Activated naive CD4-positive, alpha-beta T cell treated with anti-CD3 and anti-CD28 coated beads, Interleukin-2, amount 10 ng/mL, durations not matched to agents 7 days and 5 days (primary cell): ENCODE measurements around the gene CEP170B.

Source experiments
- CTCF ChIA-PET: fragments of 350-600 bp; sonication (Branson Sonifier 250); formaldehyde crosslinking; loops from one replicate; lab custom pipeline; 2021; ENCODE audit warnings: antibody characterized with exemption; lab: Charles Lee
- DNase-seq: peaks from one replicate; pipeline ENCODE4 v3.0.0-alpha.2; 2020
- H3K27ac Mint-ChIP-seq: one replicate; pipeline ENCODE4 v1.8.0; 2021; ENCODE audit warnings: mild to moderate bottlenecking, moderate library complexity, mixed read lengths
- H3K27me3 Mint-ChIP-seq: one replicate; pipeline ENCODE4 v1.8.0; 2021; ENCODE audit warnings: mild to moderate bottlenecking, mixed read lengths
- H3K36me3 Mint-ChIP-seq: one replicate; pipeline ENCODE4 v1.8.0; 2021; ENCODE audit warnings: mixed read lengths
- H3K4me1 Mint-ChIP-seq: one replicate; pipeline ENCODE4 v1.8.0; 2021; ENCODE audit warnings: mixed read lengths
- H3K4me3 Mint-ChIP-seq: one replicate; pipeline ENCODE4 v1.8.0; 2021; ENCODE audit warnings: mild to moderate bottlenecking, moderate library complexity, mixed read lengths
- H3K9me3 Mint-ChIP-seq: one replicate; pipeline ENCODE4 v1.8.0; 2021; ENCODE audit warnings: mixed read lengths

CEP170B gene

DNA sequence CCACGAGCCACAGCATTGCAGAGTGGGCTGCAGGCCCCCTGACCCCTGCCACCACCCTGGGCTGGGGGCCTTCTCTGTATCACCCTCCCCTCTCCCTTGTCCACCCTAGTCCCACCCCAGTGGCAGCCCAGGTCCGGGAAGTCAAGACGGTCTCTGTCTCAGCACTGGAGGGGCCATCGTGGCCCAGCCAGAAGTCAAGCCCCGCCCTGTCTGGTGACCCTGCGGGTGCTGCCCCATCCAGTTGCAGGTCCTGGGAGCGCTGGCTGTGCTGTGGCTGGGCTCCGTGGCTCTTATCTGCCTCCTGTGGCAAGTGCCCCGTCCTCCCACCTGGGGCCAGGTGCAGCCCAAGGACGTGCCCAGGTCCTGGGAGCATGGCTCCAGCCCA is 62.4 kb downstream of the CEP170B start:
- CTCF ChIA-PET = no interaction called here
- DNase-seq = no peak
- no peak overlapping the region for H3K27ac Mint-ChIP-seq
- H3K36me3 Mint-ChIP-seq = no peaks in the 10 kb centered on the region
- peaks cover 4% of the 10 kb centered on the region for H3K9me3 Mint-ChIP-seq
- H3K27me3 Mint-ChIP-seq = peaks cover 30% of the 10 kb centered on the region
- H3K4me3 Mint-ChIP-seq = no peak overlapping the region
- no peaks in the 10 kb centered on the region for H3K4me1 Mint-ChIP-seq

DNA sequence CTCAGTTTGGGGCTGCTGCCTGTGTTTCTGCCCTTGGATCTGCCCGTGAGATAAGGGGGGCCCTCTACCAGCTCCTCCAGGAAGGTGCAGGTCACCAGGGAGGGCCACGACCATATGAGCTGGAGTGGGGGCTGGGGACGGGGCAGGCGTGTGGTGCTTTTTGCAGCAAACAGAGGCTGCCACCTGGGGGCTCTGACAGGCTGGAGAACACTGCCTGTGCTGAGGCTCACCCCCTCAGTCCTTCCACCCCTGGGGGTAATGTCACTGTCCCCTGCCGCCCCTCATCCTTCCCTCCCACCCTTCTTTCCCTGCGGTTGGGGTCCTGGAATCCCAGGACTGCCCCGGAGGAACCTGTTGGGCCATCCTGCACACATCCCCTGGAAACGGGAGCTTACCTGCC is 62.8 kb downstream of the CEP170B start:
- CTCF ChIA-PET = no interaction called here
- no peaks in the 10 kb centered on the region for H3K4me1 Mint-ChIP-seq
- H3K27me3 Mint-ChIP-seq = peaks cover 33% of the 10 kb centered on the region
- DNase-seq = no peak
- H3K9me3 Mint-ChIP-seq = peaks cover 4% of the 10 kb centered on the region
- H3K36me3 Mint-ChIP-seq = no peaks in the 10 kb centered on the region
- no peak overlapping the region for H3K4me3 Mint-ChIP-seq
- H3K27ac Mint-ChIP-seq = no peak overlapping the region

DNA sequence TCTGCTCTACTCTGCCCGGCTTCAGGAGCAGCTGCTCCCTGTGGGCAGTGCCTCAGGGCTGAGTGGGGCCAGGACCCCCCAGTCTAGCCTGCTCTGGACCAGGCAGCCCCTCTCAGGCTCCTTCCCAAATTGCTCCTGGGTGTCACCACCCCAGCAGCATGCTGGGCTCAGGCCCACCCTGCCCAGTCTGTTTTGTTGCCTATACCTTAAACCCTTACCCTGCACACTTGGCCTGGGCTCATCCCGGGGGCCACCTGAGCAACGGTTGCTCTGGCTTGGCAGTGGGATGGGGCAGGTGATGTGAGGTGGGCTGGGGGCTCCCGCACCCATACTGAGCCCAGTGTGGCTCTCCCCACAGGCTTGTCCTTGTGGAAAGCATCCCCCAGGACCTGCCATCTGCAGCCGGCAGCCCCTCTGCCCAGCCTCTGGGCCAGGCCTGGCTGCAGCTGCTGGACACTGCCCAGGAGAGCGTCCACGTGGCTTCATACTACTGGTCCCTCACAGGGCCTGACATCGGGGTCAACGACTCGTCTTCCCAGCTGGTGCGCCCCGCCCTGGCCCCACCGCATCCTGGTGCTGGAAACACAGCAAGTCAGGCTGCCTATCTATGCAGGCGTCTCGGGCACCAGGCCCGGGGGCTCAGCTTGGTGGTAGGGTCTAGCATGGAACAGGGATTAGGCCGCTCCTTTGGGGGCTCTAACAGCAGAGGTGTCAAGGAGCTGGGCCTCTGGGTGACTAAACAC is 63.5 kb downstream of the CEP170B start:
- Mint-ChIP-seq H3K27ac (no peak overlapping the region), H3K4me1 (no peaks in the 10 kb centered on the region), H3K4me3 (no peak overlapping the region), H3K9me3 (peaks cover 4% of the 10 kb centered on the region), H3K36me3 (no peaks in the 10 kb centered on the region), H3K27me3 (peaks cover 33% of the 10 kb centered on the region)
- CTCF ChIA-PET = interaction anchor here (1.8 kb wide), 1 partner anchor 117 kb away, joined by 7 read pairs; no protein-coding TSS in a partner anchor
- no peak for DNase-seq

DNA sequence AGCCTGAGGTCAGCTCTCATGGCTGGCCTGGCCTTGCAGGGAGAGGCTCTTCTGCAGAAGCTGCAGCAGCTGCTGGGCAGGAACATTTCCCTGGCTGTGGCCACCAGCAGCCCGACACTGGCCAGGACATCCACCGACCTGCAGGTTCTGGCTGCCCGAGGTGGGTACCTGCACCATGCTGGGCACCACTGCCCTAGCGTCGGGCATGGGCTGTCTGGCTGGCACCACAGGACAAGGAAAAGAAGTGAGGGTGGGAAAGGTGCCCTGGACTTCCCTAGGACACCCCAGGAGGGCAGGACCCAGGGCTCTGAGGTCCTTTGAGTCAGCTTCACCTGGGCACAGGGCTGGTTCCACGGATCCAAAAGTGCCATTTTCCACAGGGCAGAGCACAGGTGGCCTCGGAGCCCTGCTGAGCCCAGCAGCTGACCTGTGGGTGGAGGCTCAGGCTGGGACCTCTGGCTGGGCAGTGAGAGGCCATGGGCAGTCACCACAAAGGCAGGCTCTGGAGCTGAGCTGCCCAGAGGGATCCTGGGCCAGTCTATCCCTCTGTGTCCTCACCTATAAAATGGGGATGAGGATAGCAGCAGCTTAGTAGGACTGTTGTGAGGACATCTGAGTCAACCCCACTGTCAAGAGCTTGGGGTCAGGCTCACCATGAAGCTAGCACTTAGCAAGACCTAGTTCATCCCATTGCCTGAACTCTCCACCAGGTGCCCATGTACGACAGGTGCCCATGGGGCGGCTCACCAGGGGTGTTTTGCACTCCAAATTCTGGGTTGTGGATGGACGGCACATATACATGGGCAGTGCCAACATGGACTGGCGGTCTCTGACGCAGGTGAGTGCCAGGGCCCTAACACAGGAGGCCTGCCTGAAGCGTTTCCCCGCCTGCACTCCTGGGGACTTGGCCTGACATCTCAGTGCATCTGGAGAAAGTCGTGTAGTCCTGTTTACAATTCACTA is 64.5 kb downstream of the CEP170B start:
- H3K4me1 Mint-ChIP-seq = peaks cover under 1% of the 10 kb centered on the region
- no peak for DNase-seq
- CTCF ChIA-PET = interaction anchor here (1.8 kb wide), 1 partner anchor 116 kb away, joined by 7 read pairs; no protein-coding TSS in a partner anchor
- H3K27me3 Mint-ChIP-seq = peaks cover 38% of the 10 kb centered on the region
- no peak overlapping the region for H3K27ac Mint-ChIP-seq
- H3K4me3 Mint-ChIP-seq = no peak overlapping the region
- H3K36me3 Mint-ChIP-seq = no peaks in the 10 kb centered on the region
- H3K9me3 Mint-ChIP-seq = no peaks in the 10 kb centered on the region

DNA sequence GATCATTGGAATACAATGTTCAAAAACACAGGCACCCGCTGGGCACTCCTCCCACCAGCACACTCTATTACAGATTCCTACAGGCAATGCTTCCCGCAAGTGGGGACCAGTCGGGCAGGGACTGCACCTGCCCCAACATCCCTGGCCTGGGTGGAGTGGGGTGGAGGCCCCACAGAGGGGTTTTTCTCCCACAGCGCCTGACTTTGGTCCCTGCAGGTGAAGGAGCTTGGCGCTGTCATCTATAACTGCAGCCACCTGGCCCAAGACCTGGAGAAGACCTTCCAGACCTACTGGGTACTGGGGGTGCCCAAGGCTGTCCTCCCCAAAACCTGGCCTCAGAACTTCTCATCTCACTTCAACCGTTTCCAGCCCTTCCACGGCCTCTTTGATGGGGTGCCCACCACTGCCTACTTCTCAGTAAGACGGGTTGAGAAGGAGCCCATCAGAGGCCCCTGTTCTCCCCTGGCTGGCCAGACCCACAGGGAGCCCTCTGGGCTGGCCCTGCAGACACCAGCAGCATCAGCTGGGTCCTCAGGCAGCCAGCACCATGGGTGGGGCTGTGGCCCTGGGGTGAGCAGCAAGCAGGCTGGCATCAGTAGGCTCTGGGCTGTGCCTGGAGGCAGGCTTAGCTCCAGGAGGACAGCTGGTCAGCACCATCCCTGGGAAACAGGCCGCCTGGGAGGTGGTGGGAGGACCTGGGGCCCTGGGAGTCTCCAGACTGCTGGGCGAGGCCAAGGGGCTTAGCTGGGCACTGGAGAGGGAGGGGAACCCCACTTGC is 65.6 kb downstream of the CEP170B start:
- Mint-ChIP-seq H3K27ac (no peak overlapping the region), H3K4me3 (no peak overlapping the region), H3K36me3 (no peaks in the 10 kb centered on the region), H3K9me3 (no peaks in the 10 kb centered on the region), H3K27me3 (peaks cover 39% of the 10 kb centered on the region), H3K4me1 (peaks cover 3% of the 10 kb centered on the region)
- CTCF ChIA-PET = interaction anchor here (1.8 kb wide), 1 partner anchor 115 kb away, joined by 7 read pairs; no protein-coding TSS in a partner anchor
- no peak for DNase-seq

DNA sequence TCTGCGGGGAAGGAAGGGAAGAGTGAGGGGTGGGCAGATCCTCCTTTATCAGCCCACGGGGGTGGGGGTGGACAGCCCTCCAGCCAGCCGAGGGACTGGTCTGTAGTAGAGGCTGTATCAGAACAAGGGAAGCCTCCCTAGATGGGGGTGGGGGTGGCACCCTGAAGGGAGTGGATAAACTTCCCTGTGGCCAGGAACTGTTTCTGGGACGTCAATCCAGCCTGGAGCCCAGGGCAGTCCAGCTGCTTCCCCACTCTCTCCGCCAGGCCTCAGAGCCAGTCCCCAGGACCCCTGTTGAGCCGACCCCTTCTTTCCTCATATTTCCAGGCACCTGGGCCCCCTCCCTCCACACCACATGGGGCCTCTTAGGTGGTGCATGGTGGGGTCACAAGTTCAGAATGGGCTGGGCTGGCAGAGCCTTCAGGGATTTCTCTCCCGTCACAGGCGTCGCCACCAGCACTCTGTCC is 66.3 kb downstream of the CEP170B start:
- no peaks in the 10 kb centered on the region for H3K36me3 Mint-ChIP-seq
- peaks cover 3% of the 10 kb centered on the region for H3K4me1 Mint-ChIP-seq
- H3K27ac Mint-ChIP-seq = no peak overlapping the region
- H3K4me3 Mint-ChIP-seq = no peak overlapping the region
- DNase-seq = no peak
- H3K9me3 Mint-ChIP-seq = no peaks in the 10 kb centered on the region
- peaks cover 45% of the 10 kb centered on the region for H3K27me3 Mint-ChIP-seq
- CTCF ChIA-PET = no interaction called here

DNA sequence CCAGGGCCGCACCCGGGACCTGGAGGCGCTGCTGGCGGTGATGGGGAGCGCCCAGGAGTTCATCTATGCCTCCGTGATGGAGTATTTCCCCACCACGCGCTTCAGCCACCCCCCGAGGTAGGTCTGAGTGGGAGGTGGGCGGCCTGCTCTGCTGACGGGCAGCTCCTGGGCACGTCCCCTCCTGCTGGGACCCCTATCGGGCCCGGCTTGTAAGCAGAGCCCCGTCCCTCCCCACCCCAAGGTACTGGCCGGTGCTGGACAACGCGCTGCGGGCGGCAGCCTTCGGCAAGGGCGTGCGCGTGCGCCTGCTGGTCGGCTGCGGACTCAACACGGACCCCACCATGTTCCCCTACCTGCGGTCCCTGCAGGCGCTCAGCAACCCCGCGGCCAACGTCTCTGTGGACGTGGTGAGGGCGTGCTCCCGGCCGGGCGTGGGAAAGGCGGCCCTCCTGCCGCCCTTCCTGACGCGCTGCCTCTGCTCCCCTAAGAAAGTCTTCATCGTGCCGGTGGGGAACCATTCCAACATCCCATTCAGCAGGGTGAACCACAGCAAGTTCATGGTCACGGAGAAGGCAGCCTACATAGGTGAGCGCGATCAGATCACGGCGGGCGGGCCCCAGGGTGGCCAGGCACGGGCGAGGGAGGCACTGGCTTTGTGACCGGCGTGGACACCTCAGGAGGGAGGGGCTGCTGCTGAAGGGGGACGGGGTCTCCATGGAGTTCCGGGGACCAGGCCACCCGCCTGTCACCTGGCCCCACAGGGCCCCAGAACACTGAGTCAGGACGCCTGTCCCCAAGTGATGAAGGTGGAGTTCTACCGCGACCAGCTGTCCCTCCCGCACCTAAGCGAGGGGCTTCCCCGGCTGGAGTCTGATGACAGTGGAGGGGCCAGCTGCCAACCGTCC is 67.0 kb downstream of the CEP170B start:
- DNase-seq = no peak
- Mint-ChIP-seq H3K4me1 (peaks cover 3% of the 10 kb centered on the region), H3K36me3 (no peaks in the 10 kb centered on the region), H3K9me3 (no peaks in the 10 kb centered on the region), H3K4me3 (peak overlapping the region; percentile 52), H3K27me3 (peaks cover 52% of the 10 kb centered on the region), H3K27ac (no peak overlapping the region)
- CTCF ChIA-PET = no interaction called here

DNA sequence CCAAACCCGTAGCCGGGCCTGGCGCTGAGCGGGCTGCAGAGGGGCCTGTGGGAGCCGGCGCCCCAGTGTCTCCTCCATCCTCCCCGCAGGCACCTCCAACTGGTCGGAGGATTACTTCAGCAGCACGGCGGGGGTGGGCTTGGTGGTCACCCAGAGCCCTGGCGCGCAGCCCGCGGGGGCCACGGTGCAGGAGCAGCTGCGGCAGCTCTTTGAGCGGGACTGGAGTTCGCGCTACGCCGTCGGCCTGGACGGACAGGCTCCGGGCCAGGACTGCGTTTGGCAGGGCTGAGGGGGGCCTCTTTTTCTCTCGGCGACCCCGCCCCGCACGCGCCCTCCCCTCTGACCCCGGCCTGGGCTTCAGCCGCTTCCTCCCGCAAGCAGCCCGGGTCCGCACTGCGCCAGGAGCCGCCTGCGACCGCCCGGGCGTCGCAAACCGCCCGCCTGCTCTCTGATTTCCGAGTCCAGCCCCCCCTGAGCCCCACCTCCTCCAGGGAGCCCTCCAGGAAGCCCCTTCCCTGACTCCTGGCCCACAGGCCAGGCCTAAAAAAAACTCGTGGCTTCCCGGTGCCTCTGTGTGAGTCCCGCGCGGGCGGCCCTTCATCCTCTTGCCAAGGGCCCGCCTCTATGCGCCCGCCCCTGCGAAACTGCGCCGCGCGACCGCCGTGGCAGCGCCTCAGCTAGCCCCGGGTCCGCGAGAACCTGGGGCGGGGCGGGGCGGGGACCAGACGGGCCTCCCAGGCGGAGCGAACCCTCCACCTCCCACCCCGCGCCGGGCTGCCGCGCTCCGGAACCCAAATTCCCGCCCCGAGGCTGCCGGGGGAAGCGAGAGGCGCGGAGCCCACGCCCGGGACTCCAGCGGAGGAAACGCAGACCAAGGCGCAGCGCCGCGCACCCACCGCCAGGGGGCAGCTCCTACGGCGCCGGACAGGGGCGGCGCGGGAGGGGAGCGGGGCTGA is 67.9 kb downstream of the CEP170B start:
- no peaks in the 10 kb centered on the region for H3K36me3 Mint-ChIP-seq
- CTCF ChIA-PET = no interaction called here
- no peak overlapping the region for H3K27ac Mint-ChIP-seq
- H3K4me3 Mint-ChIP-seq = peak overlapping the region; percentile 56
- H3K4me1 Mint-ChIP-seq = peaks cover 3% of the 10 kb centered on the region
- peak; percentile 88 for DNase-seq
- no peaks in the 10 kb centered on the region for H3K9me3 Mint-ChIP-seq
- H3K27me3 Mint-ChIP-seq = peaks cover 54% of the 10 kb centered on the region

DNA sequence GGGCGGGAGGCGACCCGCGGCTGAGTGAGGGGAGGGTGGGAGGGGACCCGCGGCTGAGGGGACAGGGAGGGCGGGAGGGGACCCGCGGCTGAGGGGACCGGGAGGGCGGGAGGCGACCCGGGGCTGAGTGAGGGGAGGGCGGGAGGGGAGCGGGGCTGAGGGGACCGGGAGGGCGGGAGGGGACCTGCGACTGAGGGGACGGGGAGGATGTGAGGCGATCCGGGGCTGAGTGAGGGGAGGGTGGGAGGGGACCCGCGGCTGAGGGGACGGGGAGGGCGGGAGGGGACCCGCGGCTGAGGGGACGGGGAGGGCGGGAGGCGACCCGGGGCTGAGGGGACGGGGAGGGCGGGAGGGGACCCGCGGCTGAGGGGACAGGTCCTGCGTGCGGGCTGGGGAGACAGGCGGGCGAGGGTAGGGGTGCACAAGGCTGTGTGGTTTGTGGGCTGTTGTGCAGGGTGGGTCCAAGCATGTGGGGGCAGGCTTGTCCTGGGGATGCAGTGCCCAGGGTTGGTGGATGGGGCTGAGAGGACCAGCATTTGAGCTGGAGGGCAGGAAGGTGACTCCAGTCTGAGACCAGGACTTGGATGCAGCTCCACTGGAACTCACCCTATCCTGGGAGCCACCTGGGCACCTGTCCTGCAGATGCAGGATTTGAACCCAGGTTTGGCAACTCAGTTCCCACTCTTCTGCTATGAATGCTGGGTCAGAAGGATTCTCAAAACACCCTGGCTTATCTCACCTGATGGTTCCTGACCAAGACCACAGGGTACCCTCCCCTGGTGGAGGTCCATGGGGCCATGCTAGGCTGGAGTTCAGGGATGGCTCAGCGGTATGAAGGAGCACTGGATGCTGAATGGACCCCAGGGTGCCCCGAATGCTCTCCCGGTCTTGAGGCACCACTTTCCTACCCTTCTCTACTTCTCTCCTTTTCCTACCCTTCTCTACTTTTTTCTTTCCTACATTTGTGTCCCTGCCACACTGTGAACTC is 69.0 kb downstream of the CEP170B start:
- H3K27ac Mint-ChIP-seq = no peak overlapping the region
- no peaks in the 10 kb centered on the region for H3K36me3 Mint-ChIP-seq
- H3K4me1 Mint-ChIP-seq = peaks cover 3% of the 10 kb centered on the region
- CTCF ChIA-PET = interaction anchor here (0.8 to 2.5 kb wide), 3 partner anchors 41 to 112 kb away, joined by 3 to 6 read pairs (median 4); no protein-coding TSS in a partner anchor
- H3K9me3 Mint-ChIP-seq = no peaks in the 10 kb centered on the region
- H3K4me3 Mint-ChIP-seq = peak overlapping the region; percentile 24
- peaks cover 59% of the 10 kb centered on the region for H3K27me3 Mint-ChIP-seq
- DNase-seq = no peak

DNA sequence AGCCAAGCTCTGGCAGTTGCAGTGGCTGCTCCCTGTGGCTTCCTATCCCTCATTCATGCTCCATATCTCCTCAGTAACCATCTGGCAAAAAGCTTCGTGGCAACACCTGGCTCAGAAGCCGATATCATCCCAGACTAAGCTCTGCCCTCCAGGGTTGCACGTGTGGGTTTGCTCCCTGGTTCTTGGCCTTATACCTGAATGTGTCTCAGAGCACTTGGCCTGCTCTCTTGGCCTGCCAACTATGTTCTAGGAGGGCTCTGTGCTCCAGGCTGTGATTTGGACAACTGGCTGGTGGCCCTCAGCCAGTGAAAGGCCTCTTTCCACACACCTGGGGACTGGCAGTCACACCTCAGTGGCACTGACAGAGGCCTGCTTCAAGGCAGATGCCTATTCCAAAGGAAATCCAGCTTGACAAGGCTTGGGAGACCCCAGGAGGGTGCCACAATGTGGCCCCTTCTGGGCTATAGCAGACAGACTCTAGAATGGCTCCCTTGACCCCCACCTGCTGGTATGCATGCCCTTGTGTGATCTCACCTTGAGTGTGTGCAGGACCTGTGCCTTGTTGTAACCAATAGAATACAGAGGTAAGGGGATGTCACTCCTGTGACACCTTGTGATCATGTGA is 70.1 kb downstream of the CEP170B start:
- Mint-ChIP-seq H3K36me3 (no peaks in the 10 kb centered on the region), H3K4me3 (no peak overlapping the region), H3K27me3 (peaks cover 68% of the 10 kb centered on the region), H3K4me1 (peaks cover 3% of the 10 kb centered on the region), H3K27ac (no peak overlapping the region), H3K9me3 (no peaks in the 10 kb centered on the region)
- CTCF ChIA-PET = interaction anchor here (0.8 to 2.5 kb wide), 4 partner anchors 12 to 111 kb away, joined by 3 to 6 read pairs (median 4); no protein-coding TSS in a partner anchor
- no peak for DNase-seq

DNA sequence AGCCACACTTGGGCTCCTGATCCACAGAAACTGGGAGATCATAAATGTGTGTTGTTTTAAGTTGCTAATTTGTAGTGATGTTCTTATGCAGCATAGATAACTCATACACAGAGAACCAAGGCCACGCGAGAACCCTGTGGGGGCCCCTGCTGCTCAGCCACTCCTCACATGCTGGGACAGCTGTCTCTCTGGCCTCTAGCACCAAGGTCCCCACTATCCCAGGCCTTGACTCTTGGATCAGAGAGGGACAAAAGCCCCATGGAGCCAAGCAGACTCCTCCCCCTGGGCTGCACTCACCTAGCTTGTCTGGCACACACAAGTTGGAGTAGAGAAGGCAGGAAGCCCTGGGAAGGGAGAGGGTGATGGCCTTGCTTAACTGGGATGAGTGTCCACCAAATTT is 70.9 kb downstream of the CEP170B start:
- DNase-seq = no peak
- Mint-ChIP-seq H3K36me3 (no peaks in the 10 kb centered on the region), H3K4me1 (peaks cover 3% of the 10 kb centered on the region), H3K9me3 (no peaks in the 10 kb centered on the region), H3K27ac (no peak overlapping the region), H3K4me3 (no peak overlapping the region), H3K27me3 (peaks cover 76% of the 10 kb centered on the region)
- CTCF ChIA-PET = interaction anchor here (1.5 to 2.5 kb wide), 2 partner anchors 11 to 39 kb away, joined by 4 to 6 read pairs; no protein-coding TSS in a partner anchor
